Cardiac fibroblast (primary cell): ENCODE results near the gene HDAC4.

Source experiments
- DNase-seq, 2 donors: peaks; one replicate each; pipeline versions ENCODE4 v3.0.0 to v3.0.0-alpha.2; 2010; ENCODE audit warnings: low read depth in 2 of 2
- H3K4me3 ChIP-seq, 2 donors: replicated peaks in 1 of 2; 1 replicate in 1 of 2; 2 replicates in 1 of 2; pipeline ENCODE4 v1.5.1; 2011; ENCODE audit warnings: low read depth in 2 of 2, low read length in 2 of 2, mild to moderate bottlenecking in 2 of 2, moderate library complexity in 1 of 2
- CTCF ChIP-seq: IDR thresholded peaks from one replicate; pipeline ENCODE4 v1.5.1; 2011; ENCODE audit warnings: low read depth, mild to moderate bottlenecking, low read length, inconsistent platforms

Gene HDAC4

GRCh38 chr2:239008004-239008403, 392.8 kb downstream of the HDAC4 start:
- DNase-seq = no peak
- no peak for TF ChIP-seq CTCF
- no peak overlapping the region for H3K4me3 ChIP-seq

- H3K4me3 ChIP-seq = no peak overlapping the region
- no peak for TF ChIP-seq CTCF
- peak in 1 of 2 donors; percentile 22 for DNase-seq
These were observed 394.1 kb downstream of the HDAC4 start for GRCh38 chr2:239006622-239007285.

DNA sequence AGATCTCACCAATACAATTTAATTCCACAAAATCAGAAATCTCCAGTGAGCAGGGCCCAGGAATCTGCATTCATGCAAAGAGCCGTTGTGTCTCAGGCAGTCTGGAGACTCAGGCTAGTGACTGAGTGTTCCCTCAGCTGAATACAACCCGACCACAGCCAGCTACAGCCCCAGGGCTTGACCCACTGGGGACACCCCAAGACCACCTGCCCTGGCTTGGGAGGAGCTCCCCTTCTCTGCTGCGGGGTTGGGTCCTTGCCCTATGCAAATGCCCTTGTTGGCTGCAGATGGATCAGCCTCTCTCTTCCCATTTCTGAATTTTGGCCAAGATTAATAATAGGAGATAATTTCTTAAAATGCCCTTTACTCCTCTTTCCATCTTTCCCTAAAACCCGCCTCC, 395.2 kb downstream of the HDAC4 start:
- DNase-seq = no peak
- no peak for TF ChIP-seq CTCF

DNA sequence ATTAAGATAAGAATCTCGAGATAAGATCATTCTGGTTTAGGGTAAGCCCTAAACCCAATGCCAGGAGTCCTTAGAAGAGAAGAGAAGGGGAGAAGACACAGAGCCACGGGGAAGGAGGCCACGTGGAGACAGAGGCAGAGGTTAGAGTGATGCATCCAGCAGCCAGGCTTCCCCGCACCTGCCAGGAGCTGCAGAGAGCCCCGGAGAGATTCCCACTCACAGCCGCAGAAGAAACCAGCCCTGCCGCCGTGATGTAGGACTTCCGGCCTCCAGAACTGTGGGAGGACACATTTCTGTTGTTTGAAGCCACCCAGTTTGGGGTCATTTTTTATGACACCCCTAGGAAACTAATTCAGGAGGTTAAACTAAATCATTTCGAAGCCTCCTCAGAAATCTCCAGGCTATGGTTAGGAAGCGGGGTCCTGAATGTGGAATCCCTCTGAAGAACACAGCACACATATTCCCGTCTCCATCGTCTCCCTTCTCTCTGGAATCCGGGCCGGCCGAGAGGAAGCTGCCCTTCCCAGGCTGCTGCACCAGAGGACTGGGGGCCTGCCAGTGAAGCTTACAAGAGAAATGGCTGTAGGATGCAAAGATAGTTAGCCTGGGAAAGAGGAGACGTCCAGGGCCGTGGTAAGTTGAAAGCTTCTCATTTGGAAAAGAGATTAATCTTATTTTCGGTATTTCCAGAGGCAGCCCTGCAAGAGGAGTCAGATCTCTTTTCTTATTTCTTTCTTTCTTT, 396.4 kb downstream of the HDAC4 start:
- no peak overlapping the region for H3K4me3 ChIP-seq
- no peak for DNase-seq
- no peak for TF ChIP-seq CTCF

More for the DNA sequence above, 395.2 kb downstream of the HDAC4 start:
- H3K4me3 ChIP-seq = no peak overlapping the region

DNA sequence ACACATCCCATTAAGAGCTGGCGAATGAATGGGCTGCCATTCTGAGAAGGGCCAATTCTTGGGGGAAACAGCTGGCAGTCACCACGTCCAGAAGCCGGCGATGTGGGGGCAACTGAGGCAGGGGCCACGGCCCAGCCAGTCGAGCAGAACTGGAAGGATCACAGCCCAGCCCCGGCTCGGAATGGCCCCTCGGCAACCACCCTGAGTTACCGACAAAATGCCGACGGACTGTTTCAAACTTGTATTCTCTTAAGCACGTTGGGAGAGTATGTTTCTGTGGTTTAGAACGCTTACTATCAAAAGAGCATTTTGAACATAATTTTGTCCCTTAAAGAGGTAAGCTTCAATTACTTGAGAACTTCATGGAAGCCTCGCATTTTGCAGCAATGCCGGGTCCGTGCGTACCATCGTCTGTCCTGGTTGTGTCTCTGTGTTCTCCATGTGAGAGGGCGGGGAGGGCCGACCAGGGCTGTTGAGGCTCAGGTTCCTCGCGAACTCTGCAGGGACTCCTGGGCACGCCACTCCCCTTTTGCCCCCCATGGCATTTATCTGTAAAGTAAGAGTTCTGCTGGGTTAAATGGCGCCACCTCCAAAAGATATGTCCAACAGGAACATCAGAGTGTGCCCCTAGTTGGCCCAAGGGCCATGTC, 397.1 kb downstream of the HDAC4 start:
- H3K4me3 ChIP-seq = no peak overlapping the region
- no peak for TF ChIP-seq CTCF

DNA sequence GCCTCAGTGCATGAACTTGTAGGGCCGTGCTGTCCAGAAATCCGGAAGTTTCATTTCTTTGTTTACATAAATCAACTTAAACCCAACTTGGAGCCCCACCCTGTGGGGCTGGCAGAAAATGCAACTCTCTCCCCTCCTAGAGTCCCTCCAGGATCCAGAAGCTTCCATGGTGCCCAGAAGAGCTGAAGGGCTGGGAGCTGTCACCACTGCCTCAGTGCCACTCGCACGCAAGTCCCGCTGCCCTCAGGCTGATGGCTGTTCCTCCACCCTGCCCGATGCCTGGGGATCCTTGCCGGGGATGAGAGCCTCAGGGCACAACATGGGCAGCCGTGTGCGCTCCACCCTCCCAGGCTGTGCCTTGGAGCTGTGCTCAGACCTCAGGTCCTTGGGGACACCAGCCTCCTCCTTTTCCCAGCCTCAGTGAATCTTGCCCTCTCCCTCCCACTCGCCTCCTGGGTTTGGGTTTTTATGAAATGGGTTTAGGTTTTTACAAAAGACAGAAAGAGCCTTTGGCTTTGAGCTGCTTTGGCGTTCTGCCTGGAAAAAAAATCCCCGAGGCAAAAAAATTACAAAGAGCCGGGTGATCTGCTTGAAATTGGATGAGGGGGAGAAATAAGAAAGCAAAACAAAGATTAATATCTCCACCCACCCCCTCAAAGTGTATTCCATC, 397.7 kb downstream of the HDAC4 start:
- H3K4me3 ChIP-seq = peak overlapping the region in 1 of 2 donors; percentile 28
- peak; percentile 22 for TF ChIP-seq CTCF
- DNase-seq = peak; percentile 58 to 76

More for the DNA sequence above, 397.1 kb downstream of the HDAC4 start:
- DNase-seq = no peak
